PC-9 (cell line): ENCODE results near the gene CCDC154. TPM values are rescaled to one million over a fixed set of nuclear protein-coding genes. Genes with fewer than 3 reads are reported as not detected.
A peak's percentile ranks its signal among the peaks of the same experiment; 100 is the strongest.

Experiments used
- BruUV-seq: library from RNA; stranded (reverse); fragments of 400-500 nt; replicated peaks from 2 replicates; lab custom pipeline; 2021; lab: Mats Ljungman, UMichigan
- CTCF ChIA-PET: fragments of 300-600 bp; sonication (Branson Sonifier 250); formaldehyde crosslinking; loops from one replicate; lab custom pipeline; 2022; ENCODE audit warnings: antibody characterized with exemption; lab: Charles Lee
- POLR2A ChIA-PET: fragments of 300-600 bp; sonication (Branson Sonifier 250); formaldehyde crosslinking; loops from one replicate; lab custom pipeline; 2022; ENCODE audit warnings: antibody characterized with exemption; ENCODE audit not compliant: unreplicated experiment; lab: Charles Lee
- DNase-seq, 2 experiments: peaks; one replicate each; pipeline versions ENCODE4 v3.0.0 to v3.0.0-alpha.2; 2015 to 2022; ENCODE audit warnings: mixed read lengths in 1 of 2
- H2AFZ ChIP-seq: fragments of 200-600 bp; sonication (generic); 2 replicates; pipeline ENCODE4 v1.8.1; 2017; ENCODE audit warnings: antibody characterized with exemption
- H3F3A ChIP-seq: fragments of 200-600 bp; sonication (generic); 2 replicates; pipeline ENCODE4 v1.8.1; 2017; ENCODE audit warnings: antibody characterized with exemption, mild to moderate bottlenecking, low read depth; ENCODE audit not compliant: insufficient read depth
- H3K27ac ChIP-seq: fragments of 200-600 bp; sonication (generic); 2 replicates; pipeline ENCODE4 v1.6.1; 2016; ENCODE audit warnings: mixed run types
- H3K27me3 ChIP-seq: fragments of 200-600 bp; sonication (generic); 2 replicates; pipeline ENCODE4 v1.6.1; 2016; ENCODE audit warnings: low read depth, mixed run types; ENCODE audit not compliant: insufficient read depth
- H3K36me3 ChIP-seq: fragments of 200-600 bp; sonication (generic); 2 replicates; pipeline ENCODE4 v1.6.1; 2016; ENCODE audit warnings: low read depth, mixed run types
- H3K4me1 ChIP-seq: fragments of 200-600 bp; sonication (generic); replicated peaks from 2 replicates; pipeline ENCODE4 v1.6.1; 2016; ENCODE audit warnings: mixed run types; ENCODE audit not compliant: insufficient read depth
- H3K4me2 ChIP-seq: fragments of 200-600 bp; sonication (generic); 2 replicates; pipeline ENCODE4 v1.6.1; 2017; ENCODE audit warnings: mixed run types
- H3K4me3 ChIP-seq: fragments of 200-600 bp; sonication (generic); 2 replicates; pipeline ENCODE4 v1.6.1; 2016; ENCODE audit warnings: mixed run types
- H3K79me2 ChIP-seq: fragments of 200-600 bp; sonication (generic); 2 replicates; pipeline ENCODE4 v1.6.1; 2017; ENCODE audit warnings: low read depth, mixed run types
- H3K9me2 ChIP-seq: fragments of 200-600 bp; sonication (generic); 2 replicates; pipeline ENCODE4 v1.8.1; 2017; ENCODE audit warnings: mild to moderate bottlenecking; ENCODE audit not compliant: insufficient read depth
- H3K9me3 ChIP-seq: fragments of 200-600 bp; sonication (generic); 2 replicates; pipeline ENCODE4 v1.8.1; 2016; ENCODE audit warnings: low read depth; ENCODE audit not compliant: insufficient read depth
- H4K20me1 ChIP-seq: fragments of 200-600 bp; sonication (generic); 2 replicates; pipeline ENCODE4 v1.8.1; 2017; ENCODE audit not compliant: insufficient read depth
- EZH2 ChIP-seq: fragments of 200-600 bp; sonication (generic); IDR thresholded peaks from 2 replicates; pipeline ENCODE4 v1.8.0; 2017; ENCODE audit warnings: antibody characterized with exemption, low read depth
- intact Hi-C: fragments of 100-400 bp; cut with micrococcal nuclease; formaldehyde crosslinking; loops from one replicate; pipeline ENCODE4 v1.10.0; 2022; ENCODE audit not compliant: unreplicated experiment
- total RNA-seq: library from RNA; stranded (reverse); gene quantifications from 2 replicates; pipeline ENCODE4 v1.2.3, GENCODE V29; 2021
- TF ChIP-seq, protein P1 (sequence below): fragments of 200-600 bp; sonication (generic); conservative IDR thresholded peaks from 2 replicates; pipeline ENCODE4 v1.6.1; 2017; ENCODE audit warnings: mixed run types, antibody characterized with exemption, mild to moderate bottlenecking, moderate library complexity

CCDC154 gene
- total RNA-seq, 1 experiment from 2014 or later, result 2.4 TPM

DNA sequence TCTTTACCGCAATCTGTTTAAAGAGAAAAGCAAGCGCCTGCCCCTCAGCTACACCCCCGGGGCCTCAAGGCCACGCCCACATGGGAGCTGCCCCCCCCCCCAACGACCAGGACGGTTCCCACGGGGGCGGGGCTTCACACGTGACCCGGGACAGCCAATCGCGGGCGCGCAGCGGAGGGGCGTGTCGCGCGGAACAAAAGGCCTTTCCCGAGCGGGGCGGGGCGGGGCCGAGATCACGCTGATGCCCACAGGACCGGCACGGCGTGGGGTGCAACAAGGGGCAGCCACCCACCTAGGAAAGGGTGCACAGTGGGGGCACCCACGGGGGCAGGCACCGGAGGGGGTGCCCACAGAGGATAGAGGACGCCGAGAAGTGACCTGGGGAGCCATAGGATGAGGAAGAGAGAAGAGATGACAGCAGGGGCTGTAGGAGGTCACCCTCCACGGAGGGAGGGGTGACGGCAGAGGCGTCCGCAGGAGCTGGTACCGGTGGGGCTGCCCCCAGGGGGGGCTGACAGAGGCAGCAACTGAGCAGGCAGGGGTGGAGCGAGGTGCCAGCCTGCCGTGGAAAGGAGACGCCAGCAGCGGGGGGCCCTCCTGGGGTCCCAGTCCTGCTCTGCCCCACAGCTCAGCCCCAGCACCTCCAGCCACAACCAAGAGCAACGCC, 36.1 kb downstream of the CCDC154 start:
- Histone ChIP-seq H3K79me2 (peaks cover 15% of the 10 kb centered on the region), H4K20me1 (peaks cover 32% of the 10 kb centered on the region), H3K9me3 (no peaks in the 10 kb centered on the region), H3K4me2 (peak overlapping the region; percentile 92), H3K27ac (no peak overlapping the region), H3K9me2 (no peaks in the 10 kb centered on the region), H3K4me1 (peaks cover 9% of the 10 kb centered on the region; the same call in 1 of the 2 replicates), H3K4me3 (peak overlapping the region; percentile 61), H3K36me3 (no peaks in the 10 kb centered on the region), H2AFZ (no peak overlapping the region), H3K27me3 (no peaks in the 10 kb centered on the region), H3F3A (peaks cover 3% of the 10 kb centered on the region; the same call in 1 of the 2 replicates)
- POLR2A ChIA-PET, result interaction anchor here (0.5 to 1.0 kb wide), 4 partner anchors 48 to 104 kb away, joined by 4 to 60 read pairs (median 6); no protein-coding TSS in a partner anchor
- TF ChIP-seq, protein P1, sequence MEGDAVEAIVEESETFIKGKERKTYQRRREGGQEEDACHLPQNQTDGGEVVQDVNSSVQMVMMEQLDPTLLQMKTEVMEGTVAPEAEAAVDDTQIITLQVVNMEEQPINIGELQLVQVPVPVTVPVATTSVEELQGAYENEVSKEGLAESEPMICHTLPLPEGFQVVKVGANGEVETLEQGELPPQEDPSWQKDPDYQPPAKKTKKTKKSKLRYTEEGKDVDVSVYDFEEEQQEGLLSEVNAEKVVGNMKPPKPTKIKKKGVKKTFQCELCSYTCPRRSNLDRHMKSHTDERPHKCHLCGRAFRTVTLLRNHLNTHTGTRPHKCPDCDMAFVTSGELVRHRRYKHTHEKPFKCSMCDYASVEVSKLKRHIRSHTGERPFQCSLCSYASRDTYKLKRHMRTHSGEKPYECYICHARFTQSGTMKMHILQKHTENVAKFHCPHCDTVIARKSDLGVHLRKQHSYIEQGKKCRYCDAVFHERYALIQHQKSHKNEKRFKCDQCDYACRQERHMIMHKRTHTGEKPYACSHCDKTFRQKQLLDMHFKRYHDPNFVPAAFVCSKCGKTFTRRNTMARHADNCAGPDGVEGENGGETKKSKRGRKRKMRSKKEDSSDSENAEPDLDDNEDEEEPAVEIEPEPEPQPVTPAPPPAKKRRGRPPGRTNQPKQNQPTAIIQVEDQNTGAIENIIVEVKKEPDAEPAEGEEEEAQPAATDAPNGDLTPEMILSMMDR, result no peak
- no peak for TF ChIP-seq EZH2
- peak; percentile 69 to 97 for DNase-seq
- CTCF ChIA-PET, result interaction anchor here (0.5 to 0.7 kb wide), 3 partner anchors 13 to 205 kb away, joined by 4 to 9 read pairs (median 8); no protein-coding TSS in a partner anchor
- intact Hi-C loops, result no loop called here
- BruUV-seq, result no TSS peak

DNA sequence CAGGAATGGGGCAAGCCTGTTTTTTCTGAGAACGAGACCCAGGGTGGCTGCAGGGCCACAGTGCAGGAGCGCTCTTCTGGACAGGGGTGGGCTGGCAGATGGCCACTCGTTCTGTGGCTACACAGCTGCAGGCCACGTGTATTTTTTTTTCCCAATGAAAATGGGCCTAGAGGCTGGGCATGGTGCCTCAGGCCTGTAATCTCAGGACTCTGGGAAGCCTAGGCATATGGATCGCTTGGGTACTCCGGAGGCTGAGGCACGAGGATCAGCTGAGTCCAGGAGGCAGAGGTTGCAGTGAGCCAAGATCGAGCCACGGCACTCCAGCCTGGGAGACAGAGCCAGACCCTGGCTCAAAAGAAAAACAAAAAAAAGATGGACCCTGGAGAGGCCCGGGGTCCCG, 36.6 kb downstream of the CCDC154 start:
- H3K4me2 ChIP-seq, result peak overlapping the region; percentile 92
- ChIA-PET CTCF (interaction anchor here (0.6 kb wide), 1 partner anchor 13 kb away, joined by 4 read pairs; no protein-coding TSS in a partner anchor), POLR2A (interaction anchor here (0.5 to 1.0 kb wide), 4 partner anchors 47 to 105 kb away, joined by 4 to 60 read pairs (median 6); no protein-coding TSS in a partner anchor)
- no TSS peak for BruUV-seq
- peaks cover 28% of the 10 kb centered on the region for H4K20me1 ChIP-seq
- peaks cover 3% of the 10 kb centered on the region; the same call in 1 of the 2 replicates for H3F3A ChIP-seq
- no peaks in the 10 kb centered on the region for H3K9me2 ChIP-seq
- H3K9me3 ChIP-seq, result no peaks in the 10 kb centered on the region
- no peak for DNase-seq
- no peaks in the 10 kb centered on the region for H3K36me3 ChIP-seq
- H3K79me2 ChIP-seq, result peaks cover 12% of the 10 kb centered on the region
- H3K27me3 ChIP-seq, result no peaks in the 10 kb centered on the region
- intact Hi-C loops, result no loop called here
- H3K4me3 ChIP-seq, result peak overlapping the region; percentile 61; the same call in 1 of the 2 replicates
- H3K4me1 ChIP-seq, result peaks cover 9% of the 10 kb centered on the region; the same call in 1 of the 2 replicates
- no peak overlapping the region for H2AFZ ChIP-seq
- no peak for TF ChIP-seq EZH2
- TF ChIP-seq, protein P1, result no peak
- no peak overlapping the region for H3K27ac ChIP-seq

DNA sequence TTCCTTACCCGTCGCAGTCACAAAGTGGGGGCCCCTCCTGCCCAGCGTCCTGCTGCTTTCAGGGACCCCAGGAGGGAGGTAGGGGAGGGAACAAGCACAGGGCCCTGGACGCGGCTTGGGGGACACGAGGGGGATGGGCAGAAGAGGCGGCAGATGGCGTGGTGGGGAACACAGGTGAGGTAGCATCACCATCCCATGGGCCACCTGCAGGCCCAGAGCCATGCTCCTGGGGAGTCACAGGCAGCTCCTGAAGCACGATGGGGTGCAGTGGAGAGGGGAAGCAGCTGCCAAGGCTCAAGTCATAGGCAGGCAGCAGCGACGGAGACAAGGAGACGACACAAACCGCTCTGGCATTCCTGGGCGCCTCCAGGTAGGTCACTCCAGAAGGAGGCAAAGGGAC, 40.6 kb downstream of the CCDC154 start:
- ChIA-PET CTCF (no interaction called here), POLR2A (no interaction called here)
- no TSS peak for BruUV-seq
- no peak overlapping the region for H3K27ac ChIP-seq
- no peak for DNase-seq
- H3K9me3 ChIP-seq, result no peaks in the 10 kb centered on the region
- H3F3A ChIP-seq, result no peaks in the 10 kb centered on the region
- intact Hi-C loops, result no loop called here
- peaks cover 5% of the 10 kb centered on the region for H3K79me2 ChIP-seq
- H3K4me3 ChIP-seq, result no peak overlapping the region
- no peaks in the 10 kb centered on the region for H3K9me2 ChIP-seq
- H2AFZ ChIP-seq, result no peak overlapping the region
- H4K20me1 ChIP-seq, result peaks cover 18% of the 10 kb centered on the region
- no peak overlapping the region for H3K4me2 ChIP-seq
- peaks cover 8% of the 10 kb centered on the region; the same call in 1 of the 2 replicates for H3K4me1 ChIP-seq
- TF ChIP-seq, protein P1, result no peak
- no peak for TF ChIP-seq EZH2
- no peaks in the 10 kb centered on the region for H3K36me3 ChIP-seq
- no peaks in the 10 kb centered on the region for H3K27me3 ChIP-seq
